Fibroblast of lung (primary cell): ENCODE results near the gene GPC6. TPM values are rescaled to one million over a fixed set of nuclear protein-coding genes. Genes with fewer than 3 reads are reported as not detected.

Experiments
- DNase-seq, 2 donors: peaks; one replicate each; pipeline versions ENCODE4 v3.0.0 to v3.0.0-alpha.2; 2010; ENCODE audit warnings: low read depth in 2 of 2
- H2AFZ ChIP-seq: 2 replicates; pipeline ENCODE4 v1.5.1; 2012; ENCODE audit warnings: low read length, control low read depth, inconsistent platforms
- H3K27ac ChIP-seq: 2 replicates; pipeline ENCODE4 v1.5.1; 2011; ENCODE audit warnings: low read length, control low read depth; ENCODE audit not compliant: insufficient read depth
- H3K27me3 ChIP-seq: 2 replicates; pipeline ENCODE4 v1.5.1; 2011; ENCODE audit warnings: mild to moderate bottlenecking, low read length; ENCODE audit not compliant: control insufficient read depth, insufficient read depth
- H3K36me3 ChIP-seq: 2 replicates; pipeline ENCODE4 v1.5.1; 2011; ENCODE audit warnings: low read length; ENCODE audit not compliant: control insufficient read depth, insufficient read depth
- H3K4me1 ChIP-seq: 2 replicates; pipeline ENCODE4 v1.5.1; 2011; ENCODE audit warnings: low read length; ENCODE audit not compliant: control insufficient read depth, insufficient read depth; ENCODE audit errors: extremely low read depth
- H3K4me2 ChIP-seq: 2 replicates; pipeline ENCODE4 v1.5.1; 2011; ENCODE audit warnings: low read length, control low read depth; ENCODE audit not compliant: insufficient read depth; ENCODE audit errors: extremely low read depth
- H3K4me3 ChIP-seq, 4 experiments: fragments of 200-600 bp in 1 of 4; sonication (generic) in 1 of 4; replicated peaks in 1 of 4; 2 replicates each; pipeline ENCODE4 v1.5.1; 2011 to 2016; ENCODE audit warnings: low read length in 4 of 4, low read depth in 3 of 4, mild to moderate bottlenecking in 3 of 4, control low read depth in 2 of 4, inconsistent platforms in 1 of 4, mixed read lengths in 1 of 4; ENCODE audit not compliant: insufficient read depth in 1 of 4; ENCODE audit errors: control extremely low read depth in 1 of 4
- H3K79me2 ChIP-seq: 2 replicates; pipeline ENCODE4 v1.5.1; 2012; ENCODE audit warnings: mild to moderate bottlenecking, low read length, inconsistent platforms; ENCODE audit not compliant: control insufficient read depth, insufficient read depth
- H3K9ac ChIP-seq: 2 replicates; pipeline ENCODE4 v1.5.1; 2011; ENCODE audit warnings: mild to moderate bottlenecking, low read length, control low read depth; ENCODE audit not compliant: insufficient read depth
- H3K9me3 ChIP-seq: 2 replicates; pipeline ENCODE4 v1.5.1; 2012; ENCODE audit warnings: low read depth, low read length; ENCODE audit not compliant: control insufficient read depth, insufficient read depth
- H4K20me1 ChIP-seq: 2 replicates; pipeline ENCODE4 v1.5.1; 2011; ENCODE audit warnings: low read length; ENCODE audit not compliant: control insufficient read depth, insufficient read depth; ENCODE audit errors: extremely low read depth
- EZH2 ChIP-seq: IDR thresholded peaks from 2 replicates; pipeline ENCODE4 v1.5.1; 2012; ENCODE audit warnings: low read length, control low read depth, mild to moderate bottlenecking; ENCODE audit errors: missing control alignments
- polyA plus RNA-seq, 2 donors: library from polyadenylated mRNA; depleted of rRNA in 1 of 2; stranded (reverse) in 1 of 2; unstranded in 1 of 2; fragments of >200 nt; gene quantifications; 2 replicates each; pipeline ENCODE4 v1.2.1, GENCODE V29; 2011 to 2012; ENCODE audit warnings: missing spikeins in 1 of 2
- total RNA-seq: library from RNA; depleted of rRNA; stranded (reverse); fragments of >200 nt; gene quantifications from 2 replicates; pipeline ENCODE4 v1.2.1, GENCODE V29; 2014
- TF ChIP-seq, protein P1 (sequence below), 2 donors: IDR thresholded peaks in 1 of 2; conservative IDR thresholded peaks in 1 of 2; 1 replicate in 1 of 2; 2 replicates in 1 of 2; pipeline ENCODE4 v1.5.1; 2011 to 2012; ENCODE audit warnings: low read length in 2 of 2, control low read depth in 1 of 2, inconsistent platforms in 1 of 2, low read depth in 1 of 2, mild to moderate bottlenecking in 1 of 2

The GPC6 gene
- total and polyA plus RNA-seq, 2 donors (not counting 1 experiment from before 2014, with no cell fraction given): 11.2 to 33.7 TPM

DNA sequence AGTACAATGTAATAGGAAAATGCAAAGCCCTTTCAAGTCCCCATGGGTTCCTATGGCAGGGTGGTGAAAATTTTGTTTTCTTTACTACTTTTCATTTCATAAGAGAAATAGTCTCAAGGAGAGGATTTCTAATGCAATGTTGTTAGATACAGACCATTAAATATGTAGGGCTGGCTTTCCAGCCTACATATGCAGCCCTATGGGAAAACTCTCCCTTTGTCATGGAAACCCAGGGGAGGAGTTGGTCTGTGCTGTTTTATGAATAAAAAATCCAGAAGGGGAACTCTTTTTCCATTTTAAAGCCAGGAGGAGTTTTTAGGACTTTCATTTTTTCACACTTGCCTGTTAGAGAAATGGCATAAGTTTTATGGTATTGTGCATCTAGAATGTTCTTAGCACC lies 1133.3 kb downstream of the GPC6 start:
- no peaks in the 10 kb centered on the region for H3K4me1 ChIP-seq
- H3K36me3 ChIP-seq: no peaks in the 10 kb centered on the region
- H3K27me3 ChIP-seq: no peaks in the 10 kb centered on the region
- no peak for DNase-seq
- no peaks in the 10 kb centered on the region for H3K9me3 ChIP-seq
- no peak overlapping the region for H3K27ac ChIP-seq
- no peak overlapping the region for H3K4me3 ChIP-seq
- H3K9ac ChIP-seq: no peak overlapping the region
- no peak overlapping the region for H2AFZ ChIP-seq
- TF ChIP-seq, protein P1, sequence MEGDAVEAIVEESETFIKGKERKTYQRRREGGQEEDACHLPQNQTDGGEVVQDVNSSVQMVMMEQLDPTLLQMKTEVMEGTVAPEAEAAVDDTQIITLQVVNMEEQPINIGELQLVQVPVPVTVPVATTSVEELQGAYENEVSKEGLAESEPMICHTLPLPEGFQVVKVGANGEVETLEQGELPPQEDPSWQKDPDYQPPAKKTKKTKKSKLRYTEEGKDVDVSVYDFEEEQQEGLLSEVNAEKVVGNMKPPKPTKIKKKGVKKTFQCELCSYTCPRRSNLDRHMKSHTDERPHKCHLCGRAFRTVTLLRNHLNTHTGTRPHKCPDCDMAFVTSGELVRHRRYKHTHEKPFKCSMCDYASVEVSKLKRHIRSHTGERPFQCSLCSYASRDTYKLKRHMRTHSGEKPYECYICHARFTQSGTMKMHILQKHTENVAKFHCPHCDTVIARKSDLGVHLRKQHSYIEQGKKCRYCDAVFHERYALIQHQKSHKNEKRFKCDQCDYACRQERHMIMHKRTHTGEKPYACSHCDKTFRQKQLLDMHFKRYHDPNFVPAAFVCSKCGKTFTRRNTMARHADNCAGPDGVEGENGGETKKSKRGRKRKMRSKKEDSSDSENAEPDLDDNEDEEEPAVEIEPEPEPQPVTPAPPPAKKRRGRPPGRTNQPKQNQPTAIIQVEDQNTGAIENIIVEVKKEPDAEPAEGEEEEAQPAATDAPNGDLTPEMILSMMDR (conservative IDR thresholded peaks at IDR 0.05 in 1 of 2, IDR thresholded peaks at IDR 0.05 in 1 of 2; ENCODE audit: low read depth in 1 of 2, low read length in 2 of 2): no peak
- TF ChIP-seq EZH2: no peak
- no peak overlapping the region for H3K4me2 ChIP-seq
- no peaks in the 10 kb centered on the region for H3K79me2 ChIP-seq
- H4K20me1 ChIP-seq: no peaks in the 10 kb centered on the region

DNA sequence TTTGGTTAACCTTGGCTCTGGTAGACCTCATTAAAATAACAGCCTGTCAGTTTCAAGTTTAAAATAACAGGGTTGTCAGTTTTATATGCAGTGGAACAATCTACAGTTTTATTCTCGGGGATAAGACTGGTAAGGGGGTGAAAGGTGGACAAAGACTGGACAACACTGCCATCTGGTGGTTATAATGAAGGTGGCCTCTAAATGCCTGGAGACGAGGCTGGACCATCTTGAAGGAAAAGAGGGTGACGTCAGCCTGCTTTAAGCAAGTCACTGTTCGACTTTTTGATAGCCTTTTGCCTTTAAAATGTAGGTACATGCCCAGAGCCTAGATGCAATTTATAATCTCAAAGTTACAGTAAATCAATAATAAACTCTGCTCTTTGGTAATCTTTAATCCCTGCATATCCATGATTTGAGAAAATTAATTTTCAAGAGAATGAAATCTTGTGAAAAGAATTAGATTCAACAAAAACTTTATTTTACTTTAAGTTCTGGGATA lies 1135.9 kb downstream of the GPC6 start:
- no peak overlapping the region for H3K9ac ChIP-seq
- H3K4me1 ChIP-seq: no peaks in the 10 kb centered on the region
- TF ChIP-seq, protein P1 (conservative IDR thresholded peaks at IDR 0.05 in 1 of 2, IDR thresholded peaks at IDR 0.05 in 1 of 2; ENCODE audit: low read depth in 1 of 2, low read length in 2 of 2): peak; percentile 80 to 84
- TF ChIP-seq EZH2: no peak
- H3K4me2 ChIP-seq: no peak overlapping the region
- no peaks in the 10 kb centered on the region for H3K36me3 ChIP-seq
- peak; percentile 87 to 95 for DNase-seq
- no peaks in the 10 kb centered on the region for H4K20me1 ChIP-seq
- H3K79me2 ChIP-seq: no peaks in the 10 kb centered on the region
- H3K27ac ChIP-seq: no peak overlapping the region
- no peak overlapping the region for H3K4me3 ChIP-seq
- H3K27me3 ChIP-seq: no peaks in the 10 kb centered on the region
- no peaks in the 10 kb centered on the region for H3K9me3 ChIP-seq
- no peak overlapping the region for H2AFZ ChIP-seq

DNA sequence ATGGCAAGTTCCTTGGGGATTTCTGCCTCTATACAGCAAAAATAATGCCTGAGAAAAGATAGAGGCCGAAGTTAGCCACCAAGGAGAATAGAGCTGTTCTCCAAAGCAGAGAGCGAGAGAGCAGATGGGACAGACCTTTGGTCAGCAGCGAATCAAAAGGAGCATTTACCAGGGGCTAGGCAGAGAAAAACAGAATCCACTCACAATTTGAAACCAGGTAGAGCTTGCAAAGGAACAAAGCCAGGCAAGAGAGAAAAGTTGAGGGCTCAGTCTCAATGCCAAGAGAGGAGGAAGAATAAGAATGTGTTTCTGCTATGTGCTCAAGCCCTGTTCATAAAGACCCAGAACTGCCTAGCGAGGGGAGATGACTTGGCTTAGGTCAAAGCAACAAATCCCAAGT lies 1140.1 kb downstream of the GPC6 start:
- no peak for TF ChIP-seq EZH2
- TF ChIP-seq, protein P1 (conservative IDR thresholded peaks at IDR 0.05 in 1 of 2, IDR thresholded peaks at IDR 0.05 in 1 of 2; ENCODE audit: low read depth in 1 of 2, low read length in 2 of 2): no peak
- Histone ChIP-seq H3K79me2 (no peaks in the 10 kb centered on the region), H3K4me1 (no peaks in the 10 kb centered on the region), H3K4me2 (no peak overlapping the region), H3K27ac (no peak overlapping the region), H3K36me3 (no peaks in the 10 kb centered on the region), H4K20me1 (no peaks in the 10 kb centered on the region), H3K4me3 (no peak overlapping the region), H3K27me3 (no peaks in the 10 kb centered on the region), H3K9me3 (no peaks in the 10 kb centered on the region), H3K9ac (no peak overlapping the region), H2AFZ (no peak overlapping the region)
- no peak for DNase-seq
